Brain microvascular endothelial cell (primary cell): ENCODE measurements around the gene HSPA12B.

ENCODE experiments used
- DNase-seq: peaks from one replicate; pipeline ENCODE4 v3.0.0-alpha.2; 2020
- H3K27ac ChIP-seq: fragments of 250-450 bp; sonication (Bioruptor Pico); 2 replicates; pipeline ENCODE4 v1.5.1; 2020; ENCODE audit warnings: mild to moderate bottlenecking, moderate library complexity
- H3K27me3 ChIP-seq: fragments of 250-450 bp; sonication (Bioruptor Pico); replicated peaks from 2 replicates; pipeline ENCODE4 v1.5.1; 2020; ENCODE audit warnings: mild to moderate bottlenecking
- H3K36me3 ChIP-seq: fragments of 250-450 bp; sonication (Bioruptor Pico); replicated peaks from 2 replicates; pipeline ENCODE4 v1.5.1; 2020; ENCODE audit warnings: mild to moderate bottlenecking
- H3K4me3 ChIP-seq: 2 replicates; pipeline ENCODE4 v1.5.1; 2011; ENCODE audit warnings: low read depth, mild to moderate bottlenecking, control low read depth, low read length, moderate library complexity
- CTCF ChIP-seq: IDR thresholded peaks from 2 replicates; pipeline ENCODE4 v1.5.1; 2011; ENCODE audit warnings: low read depth, mild to moderate bottlenecking, moderate library complexity, low read length, control low read depth, inconsistent platforms; ENCODE audit errors: missing control alignments
- in situ Hi-C: cut with HindIII; loops from 2 replicates; pipeline ENCODE4 v1.10.0; 2017; ENCODE audit warnings: low sequenced_read_pairs, low pct_ligation_motif_present

Gene HSPA12B

GRCh38 chr20:3728876-3729275 lies 3.6 kb upstream of the HSPA12B start:
- Histone ChIP-seq H3K4me3 (no peak overlapping the region), H3K36me3 (no peaks in the 10 kb centered on the region), H3K27me3 (peaks cover 23% of the 10 kb centered on the region), H3K27ac (no peak overlapping the region)
- no peak for DNase-seq
- TF ChIP-seq CTCF = no peak
- in situ Hi-C loops = no loop called here

- no peak overlapping the region for H3K4me3 ChIP-seq
- in situ Hi-C loops = no loop called here
- H3K27me3 ChIP-seq = peaks cover 23% of the 10 kb centered on the region
- no peaks in the 10 kb centered on the region for H3K36me3 ChIP-seq
- TF ChIP-seq CTCF = no peak
- H3K27ac ChIP-seq = no peak overlapping the region
- no peak for DNase-seq
Observed at GRCh38 chr20:3729378-3729777, 3.1 kb upstream of the HSPA12B start.

GRCh38 chr20:3729811-3730540 lies 2.5 kb upstream of the HSPA12B start:
- no peak for DNase-seq
- peaks cover 23% of the 10 kb centered on the region for H3K27me3 ChIP-seq

GRCh38 chr20:3730803-3731672 lies 1.4 kb upstream of the HSPA12B start:
- TF ChIP-seq CTCF = no peak
- in situ Hi-C loops = no loop called here
- no peak overlapping the region for H3K4me3 ChIP-seq
- no peaks in the 10 kb centered on the region for H3K36me3 ChIP-seq
- no peak for DNase-seq
- H3K27me3 ChIP-seq = peaks cover 23% of the 10 kb centered on the region
- H3K27ac ChIP-seq = no peak overlapping the region

More at GRCh38 chr20:3729811-3730540, 2.5 kb upstream of the HSPA12B start:
- no peak for TF ChIP-seq CTCF
- Histone ChIP-seq H3K36me3 (no peaks in the 10 kb centered on the region), H3K27ac (no peak overlapping the region), H3K4me3 (no peak overlapping the region)
- in situ Hi-C loops = no loop called here

- Histone ChIP-seq H3K4me3 (no peak overlapping the region), H3K27me3 (peaks cover 20% of the 10 kb centered on the region)
- DNase-seq = no peak
Observed at GRCh38 chr20:3731944-3732326, 550 bp upstream of the HSPA12B start.

More at GRCh38 chr20:3731944-3732326, 550 bp upstream of the HSPA12B start:
- TF ChIP-seq CTCF = no peak
- in situ Hi-C loops = no loop called here
- H3K27ac ChIP-seq = no peak overlapping the region
- no peaks in the 10 kb centered on the region for H3K36me3 ChIP-seq
